HG03196 (cell line): ENCODE data around the gene GOLIM4.
"Not testable (repeated sequence)": the region's sequence is repeated elsewhere in the genome, so short reads cannot be mapped to it uniquely, and the experiment has no call there.

Experiments
- ATAC-seq: cut with Tn5 transposase; IDR thresholded peaks from one replicate; pipeline ENCODE4 v1.9.1; 2021; ENCODE audit not compliant: unreplicated experiment

The GOLIM4 gene

DNA sequence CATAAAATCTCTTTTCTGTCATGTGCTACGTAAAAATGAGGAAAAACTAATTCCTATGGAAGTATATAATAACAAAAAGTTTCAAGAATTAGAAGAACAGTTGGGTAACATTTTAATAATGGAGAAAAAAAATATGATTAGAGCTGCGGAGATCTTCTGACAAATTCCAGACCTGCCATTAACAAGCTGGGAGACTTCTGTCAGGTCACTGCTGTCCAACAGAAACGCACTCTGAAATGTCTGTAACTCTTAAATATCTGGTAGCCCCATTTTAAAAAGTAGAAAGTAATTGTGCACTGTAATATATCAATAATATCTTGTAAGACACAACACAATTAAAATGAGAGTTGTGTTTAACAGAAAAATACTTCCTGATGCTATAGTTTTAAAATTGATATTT, 15.7 kb downstream of the GOLIM4 start:
- no peak for ATAC-seq

DNA sequence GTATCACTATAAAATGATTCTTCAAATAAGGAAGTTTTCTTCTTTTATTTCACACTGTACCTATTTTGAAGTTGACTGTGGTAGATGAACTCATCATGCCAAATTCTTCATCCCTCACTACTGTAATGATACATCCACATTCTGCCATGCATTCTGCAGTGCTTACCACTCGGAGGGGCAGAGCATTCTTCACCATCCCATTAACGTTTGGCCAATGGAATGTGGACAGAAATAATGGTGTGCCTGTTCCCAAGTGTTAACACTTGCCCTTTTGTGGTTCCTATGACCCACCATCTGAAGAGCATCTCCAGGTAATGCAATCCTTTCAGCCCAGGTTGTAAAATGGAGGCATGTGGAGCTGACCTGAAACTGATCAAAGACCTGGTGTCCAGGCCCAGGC, 18.6 kb downstream of the GOLIM4 start:
- ATAC-seq: no peak

DNA sequence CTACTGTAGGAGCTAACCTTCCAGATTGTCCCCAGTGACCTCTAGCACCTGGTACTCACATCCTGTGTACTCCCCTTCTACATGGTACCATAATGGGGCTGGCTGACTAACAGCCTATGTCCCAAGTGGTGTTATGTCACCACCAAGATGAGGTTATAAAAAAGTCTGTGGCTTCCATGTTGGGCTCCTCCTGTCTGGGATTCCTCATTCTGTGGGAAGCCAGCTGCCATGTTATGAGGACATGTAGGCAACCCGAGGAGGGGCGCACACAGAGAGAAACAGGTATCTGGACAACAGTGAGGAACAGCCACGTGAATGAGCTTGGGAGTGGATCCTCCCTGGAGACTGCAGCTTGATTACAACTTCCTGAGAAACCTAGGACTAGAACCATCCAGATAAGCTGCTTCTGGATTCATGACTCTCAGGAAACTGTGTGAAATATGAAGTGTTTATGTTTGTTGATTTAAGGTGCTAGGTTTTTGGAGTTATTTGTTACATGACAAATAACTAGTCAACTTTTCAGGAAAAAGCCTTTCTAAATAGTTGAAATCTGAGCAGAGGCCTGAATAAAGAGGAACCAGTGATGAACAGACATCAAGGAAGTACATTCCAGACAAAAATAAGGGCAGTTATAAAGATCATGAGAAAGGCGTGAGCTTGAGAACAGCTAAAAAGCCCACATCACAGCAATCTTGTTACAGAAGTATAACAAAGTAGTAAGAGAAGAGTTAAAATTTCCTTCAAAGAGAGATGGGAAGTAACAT, 21.7 kb downstream of the GOLIM4 start:
- ATAC-seq: no peak

DNA sequence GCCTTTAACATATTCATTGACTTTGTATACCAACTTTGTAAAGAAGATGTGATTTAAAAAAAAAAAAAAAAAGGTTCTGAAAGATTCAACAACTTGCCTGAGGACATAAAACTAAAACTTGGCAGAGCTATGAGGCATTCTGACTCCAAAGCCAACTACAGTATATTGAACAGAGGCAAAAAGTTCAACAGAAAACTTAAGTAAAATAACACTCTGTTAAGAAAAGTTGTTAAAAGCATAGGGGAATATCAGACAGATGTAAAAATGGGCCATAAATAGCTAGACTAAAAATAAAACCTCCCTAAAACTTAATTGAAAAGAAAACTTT, 23.4 kb downstream of the GOLIM4 start:
- ATAC-seq: no peak

DNA sequence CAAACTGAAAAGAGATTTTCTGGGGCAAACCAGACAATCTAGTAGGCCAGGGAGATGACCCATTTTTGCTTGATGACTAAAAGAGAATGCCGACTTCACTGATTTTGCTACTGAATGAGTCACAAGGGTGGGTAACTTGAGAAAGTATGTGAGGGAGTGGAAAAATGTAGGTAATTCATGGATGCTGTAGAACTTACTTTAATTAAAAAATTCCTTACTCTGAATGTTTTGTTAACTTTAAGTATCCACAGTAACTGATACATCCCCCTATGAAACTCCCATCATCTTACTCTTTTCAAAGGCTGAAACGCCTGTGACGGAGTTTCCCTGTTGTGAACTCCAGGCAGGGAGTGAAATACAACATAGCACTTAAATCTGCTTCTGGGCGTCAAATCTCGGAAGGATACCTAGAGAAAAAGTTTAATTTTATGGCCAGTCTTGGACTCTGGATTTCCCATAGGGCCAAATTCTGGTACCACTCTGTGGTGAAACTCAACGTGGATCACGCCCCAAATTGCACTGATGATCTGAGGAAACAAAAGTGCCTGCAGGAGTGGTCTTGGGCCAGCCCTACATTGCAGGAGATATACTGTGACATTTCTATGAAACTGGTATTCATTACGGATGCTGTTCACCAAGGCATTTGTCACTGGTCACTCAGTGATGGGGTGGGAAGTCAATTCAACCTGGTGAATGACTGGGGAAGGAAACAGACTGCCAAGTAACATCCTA, 24.0 kb downstream of the GOLIM4 start:
- no peak for ATAC-seq

DNA sequence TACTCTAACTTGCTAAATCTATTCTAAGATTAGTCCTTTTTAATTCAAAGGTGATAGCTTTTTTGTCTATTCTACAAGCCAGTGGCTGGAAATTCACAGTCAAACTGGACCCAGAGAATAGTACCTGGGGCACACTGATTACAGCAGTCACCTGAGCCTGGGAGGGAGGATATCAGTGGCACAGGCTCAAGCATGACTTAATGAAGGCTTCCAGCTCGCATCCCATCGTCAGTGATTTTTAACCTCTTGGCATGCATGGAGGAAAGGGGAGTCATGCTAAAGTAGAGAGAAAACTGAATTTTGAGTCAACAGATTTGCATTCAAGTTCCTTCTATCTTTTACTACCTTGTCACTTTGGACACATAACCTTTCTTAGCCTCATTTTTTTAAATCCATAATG, 24.8 kb downstream of the GOLIM4 start:
- no peak for ATAC-seq

DNA sequence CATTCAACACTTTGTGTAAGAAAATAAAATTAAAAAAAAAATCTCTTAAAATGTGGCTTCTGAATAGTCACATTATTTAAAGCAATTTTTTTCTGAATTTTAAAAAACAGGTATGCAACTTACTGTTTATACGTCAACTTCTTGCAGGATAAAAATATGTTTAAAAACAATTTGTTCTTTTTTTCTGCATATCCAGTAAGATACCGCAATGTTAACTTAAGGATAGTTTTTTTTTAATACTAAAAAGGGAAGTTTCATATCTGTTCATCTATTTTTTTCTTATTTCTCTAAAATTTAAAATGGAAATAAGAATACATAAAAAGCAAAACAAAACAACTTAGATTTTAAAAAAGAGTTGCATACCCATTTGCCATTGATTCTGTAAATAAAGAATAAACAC, 27.4 kb downstream of the GOLIM4 start:
- ATAC-seq: no peak

DNA sequence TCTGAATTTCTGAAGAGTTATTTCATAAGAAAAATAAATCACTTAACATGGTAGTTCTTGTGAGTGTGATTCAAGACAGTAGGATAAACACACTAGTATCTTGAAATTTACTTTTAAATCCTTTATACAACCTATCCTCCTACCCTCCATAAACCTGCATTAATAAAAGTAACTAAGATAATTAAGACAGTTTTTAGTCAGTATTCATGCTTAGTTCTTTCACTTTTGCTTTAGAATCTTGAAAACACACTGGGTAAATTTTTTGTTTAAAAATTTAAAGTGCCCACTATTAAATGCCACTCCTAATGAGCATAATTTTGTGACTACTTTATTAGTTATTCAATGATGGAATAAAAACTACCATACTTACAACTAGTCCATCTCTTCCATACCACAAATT, 28.8 kb downstream of the GOLIM4 start:
- ATAC-seq: no peak

DNA sequence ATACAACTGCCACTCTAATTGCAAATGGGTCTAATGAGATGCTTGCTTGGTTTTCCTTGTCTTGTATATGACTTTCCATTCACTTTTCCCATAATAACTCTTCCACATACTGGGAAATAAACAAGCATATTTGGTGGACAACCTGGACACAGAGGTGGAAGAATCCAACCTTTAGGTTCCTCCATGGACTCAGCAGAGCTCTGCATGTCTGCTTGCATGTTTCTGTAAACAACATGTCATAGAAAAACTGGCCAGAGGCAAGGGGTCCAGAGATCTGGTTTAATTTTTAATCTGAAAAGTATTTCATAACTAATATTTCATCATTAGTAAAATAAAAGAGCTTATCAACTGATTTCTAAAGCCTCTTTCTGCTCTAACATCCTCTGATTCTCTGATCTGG, 30.2 kb downstream of the GOLIM4 start:
- no peak for ATAC-seq

DNA sequence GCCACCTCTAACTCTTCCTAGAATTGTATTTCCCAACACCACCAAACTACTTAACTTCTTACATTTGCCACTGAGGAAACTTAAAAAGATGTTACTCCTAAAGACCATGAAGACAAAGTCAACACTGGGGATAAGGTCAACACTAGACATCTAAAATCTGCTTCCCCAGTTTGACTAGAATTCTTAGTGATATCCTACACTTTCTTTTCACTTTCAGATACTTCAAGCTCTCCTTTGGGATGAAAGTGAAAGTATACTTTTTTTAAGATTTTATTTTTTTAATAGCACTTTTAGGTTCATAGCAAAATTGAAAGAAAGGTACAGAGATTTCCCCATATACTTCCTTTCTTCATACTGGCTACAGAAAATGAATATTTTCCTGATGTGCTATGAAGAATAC, 32.6 kb downstream of the GOLIM4 start:
- ATAC-seq: no peak

DNA sequence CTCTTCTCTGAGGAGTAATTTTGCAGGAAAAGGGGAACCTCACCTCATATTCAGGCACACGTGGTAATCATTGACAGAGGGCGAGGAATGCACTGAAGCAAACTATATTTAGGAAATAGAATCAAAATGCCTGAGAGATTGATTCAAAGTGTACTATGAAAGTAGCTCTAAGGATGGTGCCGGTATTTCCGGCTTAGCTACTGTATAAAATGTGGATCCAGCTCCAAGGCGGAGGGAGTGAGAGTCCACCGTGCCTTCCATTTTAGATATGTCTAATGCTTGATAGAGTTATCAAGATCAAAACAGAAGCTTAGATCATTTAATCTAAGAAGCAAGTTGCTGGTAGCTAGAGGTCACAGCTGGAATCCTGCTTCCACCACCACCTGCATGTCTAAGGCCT, 33.0 kb downstream of the GOLIM4 start:
- no peak for ATAC-seq

DNA sequence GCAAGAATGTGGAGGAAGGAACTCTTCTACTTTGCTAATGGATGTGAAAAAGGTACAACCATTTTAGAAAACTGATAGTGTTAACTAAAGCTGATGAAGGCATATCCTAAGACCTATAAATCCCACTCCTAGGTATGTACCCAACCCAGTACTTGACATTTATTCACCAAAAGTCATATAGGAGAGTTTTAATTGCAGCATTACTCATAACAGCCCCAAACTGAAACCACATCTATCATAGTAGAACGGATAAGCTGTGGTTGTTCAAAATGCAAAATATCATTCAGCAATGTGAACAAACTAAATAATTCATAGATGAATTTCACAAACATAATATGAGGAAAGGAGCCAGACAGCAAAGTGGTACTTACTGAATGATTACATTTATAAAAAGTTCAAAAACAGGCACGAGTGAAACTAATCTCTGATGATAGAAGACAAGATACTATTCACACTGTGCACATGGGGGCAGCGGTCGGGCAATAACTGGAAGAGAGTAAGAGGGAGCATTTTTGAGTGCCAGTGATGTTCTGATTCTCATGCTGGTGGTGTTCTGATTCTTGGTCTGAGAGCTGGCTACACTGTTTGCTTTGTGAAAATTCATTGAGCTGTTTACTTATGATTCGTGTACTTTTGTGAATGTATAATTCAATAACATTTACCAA, 34.3 kb downstream of the GOLIM4 start:
- ATAC-seq: peak; percentile 89

DNA sequence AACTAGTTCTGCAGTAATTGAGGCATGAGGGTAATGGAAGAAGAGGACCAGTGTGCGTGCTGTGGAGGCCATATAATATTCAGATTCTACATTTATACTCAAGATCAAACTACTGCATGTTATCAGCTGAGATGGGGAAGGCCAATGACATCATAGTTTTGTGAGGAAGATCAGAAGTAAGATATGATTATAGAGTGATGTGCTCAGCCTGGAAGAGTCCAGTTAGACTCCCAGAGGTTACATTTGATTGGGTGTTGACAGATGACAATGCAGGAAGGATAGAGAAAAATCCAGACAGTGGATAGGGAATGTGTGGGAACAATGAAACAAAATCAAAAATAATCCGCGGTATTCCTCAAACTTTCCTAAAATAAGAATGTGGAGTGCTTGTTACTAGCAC, 35.4 kb downstream of the GOLIM4 start:
- ATAC-seq: no peak

DNA sequence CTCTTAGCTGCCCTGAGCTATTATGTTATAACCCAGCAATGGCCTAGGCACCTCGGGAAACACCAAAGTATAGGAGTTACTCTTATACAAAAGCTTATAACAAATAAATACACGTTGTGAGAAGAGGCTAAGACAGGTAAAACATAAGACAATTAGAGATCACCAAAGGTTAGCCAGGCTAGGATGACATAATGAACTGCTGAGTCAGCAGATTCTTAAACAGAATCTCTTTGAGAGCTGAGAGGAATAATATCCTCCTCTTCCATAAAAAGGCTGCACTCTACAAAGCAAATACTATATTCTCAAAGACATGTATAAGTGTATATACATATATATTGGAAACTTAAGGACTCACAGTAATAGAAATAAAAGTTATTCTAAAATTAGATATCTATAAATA, 37.2 kb downstream of the GOLIM4 start:
- no peak for ATAC-seq

DNA sequence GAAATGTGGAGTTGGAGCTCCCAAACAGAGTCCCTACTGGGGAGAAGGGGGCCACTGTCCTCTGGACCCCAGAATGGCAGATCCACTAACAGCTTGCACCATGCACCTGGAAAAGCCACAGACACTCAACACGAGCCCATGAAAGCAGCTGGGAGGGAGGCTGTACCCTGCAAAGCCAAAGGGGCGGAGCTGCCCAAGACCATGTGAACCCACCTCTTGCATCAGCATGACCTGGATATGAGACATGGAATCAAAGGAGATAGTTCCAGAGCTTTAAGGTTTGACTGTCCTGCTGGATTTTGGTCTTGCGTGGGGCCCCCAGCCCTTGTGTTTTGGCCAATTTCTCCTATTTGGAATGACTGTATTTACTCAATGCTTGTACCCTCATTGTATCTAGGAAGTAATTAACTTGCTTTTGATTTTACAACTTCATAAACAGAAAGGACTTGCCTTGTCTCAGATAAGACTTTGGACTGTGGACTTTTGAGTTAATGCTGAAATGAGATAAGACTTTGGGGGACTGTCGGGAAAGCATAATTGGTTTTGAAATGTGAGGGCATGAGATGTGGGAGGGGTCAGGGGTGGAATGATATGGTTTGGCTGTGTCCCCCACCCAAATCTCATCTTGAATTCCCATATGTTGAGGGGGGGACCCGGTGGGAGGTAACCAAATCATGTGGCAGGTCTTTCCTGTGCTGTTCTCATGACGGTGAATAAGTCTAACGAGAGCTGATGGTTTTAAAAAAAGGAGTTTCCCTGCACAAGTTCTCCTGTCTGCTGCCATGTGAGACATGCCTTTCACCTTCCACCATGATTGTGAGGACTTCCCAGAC, 39.1 kb downstream of the GOLIM4 start:
- not testable (repeated sequence) for ATAC-seq

DNA sequence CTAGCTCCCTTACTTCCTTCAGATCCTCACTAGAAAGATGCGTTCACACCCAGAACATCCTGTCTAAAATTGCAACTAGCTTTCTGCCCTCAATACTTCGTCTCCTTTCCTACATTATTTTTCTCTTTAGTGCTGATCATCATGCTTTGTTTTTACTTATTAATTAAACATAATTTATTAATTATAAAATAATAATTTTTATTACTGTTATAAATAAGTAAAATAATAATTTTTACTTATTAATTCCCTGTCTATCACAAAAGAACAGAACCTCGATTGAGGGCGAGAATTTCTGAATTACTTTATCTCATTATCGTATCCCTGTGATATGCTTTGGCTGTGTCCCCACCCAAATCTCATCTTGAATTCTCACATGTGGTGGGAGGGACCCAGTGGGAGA, 41.3 kb downstream of the GOLIM4 start:
- ATAC-seq: no peak

DNA sequence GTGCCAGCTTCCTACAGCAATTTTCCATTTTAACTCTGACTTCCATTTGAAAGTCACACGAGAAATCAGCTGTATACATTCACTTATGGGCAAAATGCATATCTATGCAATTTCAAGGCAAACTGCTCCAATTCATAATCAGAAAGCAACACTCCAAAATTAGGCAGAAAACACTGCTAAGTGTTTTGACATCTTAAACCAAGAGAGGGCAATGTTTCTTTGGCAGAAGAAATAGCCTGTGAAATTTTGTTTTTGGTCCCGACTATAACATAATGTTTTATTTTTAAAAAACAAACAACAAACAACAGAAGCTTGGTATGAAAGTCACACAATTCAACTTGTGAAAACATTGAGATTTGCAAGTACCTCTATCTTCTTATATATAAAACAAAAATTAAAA, 42.6 kb downstream of the GOLIM4 start:
- no peak for ATAC-seq

DNA sequence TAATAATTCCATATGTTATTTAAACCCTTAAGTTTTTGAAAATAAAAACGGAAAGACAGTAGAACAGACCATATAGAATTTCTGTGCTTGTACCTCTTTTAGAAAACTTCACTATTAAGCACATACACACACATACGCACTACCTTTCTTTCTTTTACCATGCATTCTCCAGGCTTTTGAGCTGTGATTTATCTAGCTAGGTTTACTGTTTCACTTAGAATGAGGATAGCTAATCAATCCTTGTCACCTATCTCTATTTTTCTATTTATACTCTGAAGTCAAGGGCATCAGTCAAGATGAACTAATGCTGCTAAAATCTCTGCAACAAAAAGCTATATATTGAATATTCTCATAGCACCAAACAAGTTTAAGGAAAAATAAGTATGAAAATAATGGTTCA, 43.2 kb downstream of the GOLIM4 start:
- ATAC-seq: no peak

DNA sequence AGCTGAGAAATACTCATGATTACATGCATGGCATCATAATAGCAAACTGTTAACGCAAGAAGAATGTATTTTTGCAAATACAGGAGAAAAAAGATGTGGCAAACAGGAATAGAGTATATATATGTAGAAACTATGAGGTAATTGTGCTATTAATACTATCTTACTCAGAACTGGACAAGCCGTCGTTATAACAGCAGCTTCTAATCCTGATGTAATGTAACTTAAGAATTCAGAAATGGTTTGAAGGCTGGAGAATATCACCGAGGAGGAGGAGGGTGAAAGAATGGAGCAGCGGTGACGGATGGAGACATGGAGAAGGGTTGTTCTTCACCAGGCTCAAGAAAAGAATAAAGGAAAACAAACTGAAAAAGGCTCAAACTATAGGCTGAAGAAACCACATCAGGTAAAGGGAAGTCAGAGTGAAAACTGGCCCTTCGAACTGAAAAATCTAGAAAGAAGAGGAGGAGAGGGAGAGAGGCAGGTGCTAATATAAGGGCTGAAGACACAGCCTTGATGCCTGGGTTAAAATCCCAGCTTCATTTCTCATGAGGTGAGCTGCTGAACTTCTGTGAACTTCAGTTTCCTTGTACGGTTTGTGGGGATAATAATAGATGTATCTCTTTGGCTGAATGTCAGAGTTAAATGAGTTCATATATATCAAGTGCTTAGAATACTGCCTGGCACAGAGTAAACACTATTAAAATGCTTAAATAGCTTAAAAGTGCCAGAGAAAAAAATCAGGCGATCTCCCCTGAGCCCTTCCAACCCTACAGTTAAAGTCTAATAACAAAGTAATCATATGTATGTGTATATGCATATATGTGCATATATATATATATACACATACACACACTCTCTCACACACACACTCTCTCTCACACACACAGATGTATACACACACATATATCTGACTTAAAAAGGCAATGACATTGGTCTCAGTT, 43.9 kb downstream of the GOLIM4 start:
- peak; percentile 51 for ATAC-seq

DNA sequence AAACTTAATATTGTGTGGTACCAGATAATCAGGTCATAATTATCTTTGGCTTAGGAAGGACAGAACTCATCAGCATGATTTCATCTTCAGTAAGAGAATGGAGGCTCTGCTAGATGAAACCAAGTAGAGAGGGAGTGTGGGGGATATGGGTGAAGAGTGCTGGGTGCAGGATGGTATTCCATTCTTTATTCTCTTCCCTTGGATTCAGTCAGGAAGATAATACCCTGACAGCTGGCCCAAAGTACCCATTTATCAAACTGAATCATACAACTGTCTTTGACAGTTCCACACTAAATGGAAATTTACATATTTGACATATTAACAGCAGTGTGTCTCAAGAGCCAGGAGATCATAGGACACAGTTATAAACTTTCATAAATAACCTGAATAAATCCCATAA, 44.7 kb downstream of the GOLIM4 start:
- ATAC-seq: no peak
